NB4 (cell line): ENCODE data around the gene DMC1.

Source experiments
- CTCF ChIP-seq: IDR thresholded peaks from one replicate; pipeline ENCODE4 v1.5.1; 2012; ENCODE audit warnings: low read depth, low read length
- POLR2A ChIP-seq: IDR thresholded peaks from 2 replicates; pipeline ENCODE4 v1.6.1; 2011; ENCODE audit warnings: mild to moderate bottlenecking; ENCODE audit not compliant: insufficient read length; ENCODE audit errors: extremely low read depth

DNA sequence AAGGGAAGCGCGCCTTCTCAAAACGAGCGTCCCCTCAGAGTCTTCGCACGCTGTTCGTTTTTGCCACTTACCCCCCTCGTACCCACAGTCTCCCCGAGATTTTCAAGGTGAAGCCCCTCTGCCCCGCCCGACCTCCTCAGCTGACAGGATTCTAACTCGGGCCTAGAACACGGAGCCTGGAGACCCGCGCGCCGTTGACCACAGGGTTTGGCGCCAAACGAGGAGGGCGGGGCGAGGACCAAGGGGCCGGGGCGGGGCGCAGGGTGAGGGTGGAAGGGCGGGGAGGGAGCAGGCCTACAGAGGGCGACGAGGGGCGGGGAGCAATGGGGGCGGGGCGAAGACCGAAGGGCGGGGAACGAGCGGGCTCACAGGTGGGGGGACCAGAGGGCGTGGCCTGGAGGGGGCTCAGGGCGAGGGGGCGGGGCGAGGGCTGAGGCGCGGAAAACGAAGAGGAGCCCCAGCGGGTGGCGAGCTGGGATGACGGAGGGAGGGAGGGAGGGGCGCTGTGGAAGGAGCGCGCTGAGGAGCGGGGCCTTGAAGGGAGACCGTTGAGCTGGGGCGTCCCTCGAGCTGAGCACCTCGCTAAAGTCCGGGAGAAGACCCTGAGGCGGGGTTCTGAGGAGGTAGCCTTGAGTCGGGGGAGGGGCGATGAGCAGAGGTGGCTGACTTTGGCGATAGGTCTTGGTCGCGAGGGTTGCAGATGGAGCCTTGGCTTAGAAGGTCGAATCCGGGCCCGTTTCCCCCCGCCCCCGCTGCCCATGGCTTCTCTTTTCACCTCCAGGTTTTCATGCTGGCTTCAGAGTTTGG, at the start of gene DMC1:
- TF ChIP-seq CTCF = no peak
- TF ChIP-seq POLR2A = peak; percentile 30
